HG03196 (cell line): ENCODE measurements around the gene RBM34.
"Not testable (repeated sequence)": the region's sequence is repeated elsewhere in the genome, so short reads cannot be mapped to it uniquely, and the experiment has no call there.

ENCODE experiments used
- ATAC-seq: cut with Tn5 transposase; IDR thresholded peaks from one replicate; pipeline ENCODE4 v1.9.1; 2021; ENCODE audit not compliant: unreplicated experiment

Gene RBM34

DNA sequence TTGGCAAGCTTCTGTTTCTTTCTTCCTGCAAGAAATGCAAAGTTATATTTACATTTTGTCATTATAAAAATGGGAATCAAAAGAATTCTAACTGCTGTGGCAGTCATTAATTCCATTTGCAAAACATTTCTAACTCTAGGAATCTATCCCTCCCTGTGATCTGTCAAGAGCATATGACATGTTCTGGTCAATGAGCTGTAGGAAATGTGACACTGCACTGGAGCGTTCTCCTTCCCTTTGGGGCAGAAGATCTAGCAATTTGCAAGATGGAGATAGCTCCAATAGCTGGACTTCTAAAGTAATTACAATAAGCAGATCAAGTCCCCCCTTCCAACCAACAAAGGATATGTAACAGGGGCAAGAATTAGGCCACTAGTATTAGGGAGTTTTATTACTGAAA is 38.7 kb downstream of the RBM34 start:
- ATAC-seq: no peak

DNA sequence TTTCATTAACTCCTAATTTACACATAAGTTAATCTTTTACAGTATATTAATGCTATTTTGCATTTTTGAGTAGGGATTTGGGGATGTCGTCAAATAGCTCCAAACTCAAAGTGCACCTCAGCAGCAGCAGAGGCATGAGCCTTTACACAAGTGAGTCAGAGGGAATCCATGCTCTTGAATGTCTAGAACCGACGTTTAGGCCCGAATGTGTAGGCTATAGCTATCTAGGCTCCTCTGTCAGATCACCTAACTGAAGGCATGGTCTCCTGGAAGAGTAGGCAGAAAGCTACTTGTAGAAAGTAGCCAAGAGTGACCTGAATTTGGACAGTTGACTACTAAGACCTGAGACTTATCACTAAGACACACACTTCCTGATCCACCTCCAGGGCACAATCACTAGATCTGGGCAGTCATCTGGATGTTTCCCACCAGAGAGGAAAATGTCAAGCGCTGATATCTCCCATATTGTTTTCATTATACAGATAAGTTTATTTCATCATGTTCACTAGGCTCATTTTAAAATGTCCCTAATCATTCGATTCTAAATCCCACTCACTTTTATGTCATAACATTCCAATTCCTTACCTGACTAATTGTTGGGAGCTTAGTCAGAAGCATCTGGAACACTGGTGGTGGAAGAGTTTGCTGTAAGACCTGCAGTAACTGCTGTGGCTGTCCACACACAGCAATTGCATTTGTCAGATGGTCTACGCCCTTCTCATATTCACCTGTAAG is 47.7 kb downstream of the RBM34 start:
- no peak for ATAC-seq

DNA sequence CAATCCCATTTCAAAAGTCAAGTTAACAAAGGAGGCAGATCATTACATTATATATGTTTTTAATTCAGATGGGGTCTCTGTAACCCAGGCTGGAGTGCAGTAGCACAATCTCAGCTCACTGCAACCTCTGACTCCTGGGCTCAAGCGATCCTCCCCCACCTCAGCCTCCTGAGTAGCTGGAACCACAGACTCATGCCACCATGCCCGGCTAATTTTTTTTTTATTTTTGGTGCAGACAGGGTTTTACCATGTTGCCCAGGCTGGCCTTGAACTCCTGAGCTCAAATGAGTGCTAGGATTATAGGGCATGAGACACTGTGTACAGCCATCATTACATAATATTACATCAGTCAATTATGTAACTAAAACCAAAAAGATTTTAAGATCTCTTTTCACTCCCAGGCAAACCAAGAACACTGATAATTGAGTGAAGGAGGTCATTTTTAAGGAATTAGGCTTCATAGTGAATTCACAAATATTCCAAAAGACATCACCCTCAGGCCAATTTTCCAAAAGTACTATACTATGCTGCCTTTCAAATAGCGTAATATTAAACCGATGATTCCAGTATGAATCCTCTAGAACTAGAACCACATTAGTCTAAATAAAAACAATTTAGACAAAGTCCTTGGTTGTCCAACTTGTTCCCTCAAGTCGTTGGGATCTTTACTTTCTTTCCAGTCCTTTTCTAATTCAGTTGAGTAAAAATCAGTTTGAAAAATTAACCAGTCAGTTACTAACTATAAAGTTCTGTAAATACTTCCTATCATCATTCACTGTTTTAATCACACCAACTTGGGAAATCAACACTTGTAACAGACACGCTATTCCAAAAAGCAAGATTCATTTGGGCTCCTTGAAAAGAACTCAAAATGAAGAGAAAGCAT is 48.5 kb downstream of the RBM34 start:
- no peak for ATAC-seq

- ATAC-seq: no peak
These were observed 49.9 kb downstream of the RBM34 start for GRCh38 chr1:235111107-235111506.

- no peak for ATAC-seq
These were observed 52.2 kb downstream of the RBM34 start for GRCh38 chr1:235108876-235109275.

DNA sequence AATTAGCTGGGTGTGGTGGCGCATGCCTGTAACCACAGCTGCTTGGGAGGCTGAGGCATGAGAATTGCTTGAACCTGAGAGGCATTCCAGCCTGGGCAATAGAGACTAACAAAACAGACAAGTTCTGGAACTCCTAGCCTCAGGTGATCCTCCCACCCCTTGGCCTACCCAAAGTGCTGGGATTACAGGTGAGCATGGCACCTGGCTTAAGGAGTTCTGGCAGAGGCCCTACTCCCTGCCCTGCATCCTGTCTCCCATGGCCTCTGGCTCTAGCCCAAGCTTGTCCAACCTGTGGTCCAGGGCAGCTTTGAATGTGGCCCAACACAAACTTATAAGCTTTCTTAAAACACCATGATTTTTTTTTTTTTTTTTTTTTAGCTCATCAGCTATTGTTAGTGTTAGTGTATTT is 52.9 kb downstream of the RBM34 start:
- no peak for ATAC-seq

DNA sequence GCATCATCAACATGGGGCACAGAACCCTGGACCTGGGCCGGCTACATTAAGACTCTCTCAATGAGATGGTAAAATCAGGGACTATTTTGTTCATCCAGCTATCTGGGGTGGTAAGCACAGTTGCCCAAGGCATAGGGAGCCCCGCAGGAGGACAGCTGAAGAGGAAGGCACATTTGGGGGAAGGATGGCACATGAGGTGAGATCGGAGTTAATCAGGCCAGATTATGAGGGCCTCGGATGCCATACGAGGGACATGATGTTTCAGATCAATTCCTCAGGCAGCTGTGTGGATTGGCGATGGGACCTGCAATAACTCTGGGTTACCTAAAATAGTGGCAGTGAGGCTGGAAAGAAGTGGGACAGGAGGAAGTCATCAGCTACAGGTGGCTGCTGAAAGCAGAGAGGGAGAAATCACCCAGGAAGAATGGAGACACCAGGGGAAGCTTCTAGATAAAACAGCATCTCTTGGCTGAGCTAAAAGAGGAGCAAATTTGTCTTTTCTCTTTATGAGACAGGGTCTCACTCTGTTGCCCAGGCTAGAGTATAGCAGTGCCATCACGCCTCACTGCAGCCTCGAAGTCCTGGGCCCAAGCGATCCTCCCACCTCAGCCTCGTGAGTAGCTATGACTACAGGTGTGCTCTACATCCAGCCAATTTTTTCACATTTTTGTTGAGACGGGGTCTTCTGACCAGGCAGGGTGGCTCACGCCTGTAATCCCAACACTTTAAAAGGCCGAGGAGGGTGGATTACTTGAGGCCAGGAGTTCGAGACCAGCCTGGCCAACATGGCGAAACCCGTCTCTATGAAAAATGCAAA is 53.5 kb downstream of the RBM34 start:
- no peak for ATAC-seq

DNA sequence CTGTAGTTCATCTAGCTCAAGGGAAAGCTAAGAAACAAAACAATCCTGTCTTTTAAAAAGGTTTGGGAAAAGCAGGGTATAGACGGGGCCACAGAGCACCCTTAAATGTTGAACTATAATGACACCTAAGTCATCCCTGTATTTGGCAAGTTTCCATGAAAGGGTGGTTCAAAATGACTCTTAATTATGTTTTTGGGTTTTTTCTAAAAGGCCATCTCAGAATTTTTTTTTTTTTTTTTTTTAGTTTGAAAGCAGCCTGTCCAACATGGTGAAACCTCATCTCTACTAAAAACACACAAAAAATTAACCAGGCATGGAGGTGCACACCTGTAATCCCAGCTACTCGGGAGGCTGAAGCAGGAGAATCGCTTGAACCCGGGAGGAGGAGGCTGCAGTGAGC is 54.6 kb downstream of the RBM34 start:
- ATAC-seq: no peak

GRCh38 chr1:235105051-235106043 is 55.7 kb downstream of the RBM34 start:
- ATAC-seq: peak; percentile 89

DNA sequence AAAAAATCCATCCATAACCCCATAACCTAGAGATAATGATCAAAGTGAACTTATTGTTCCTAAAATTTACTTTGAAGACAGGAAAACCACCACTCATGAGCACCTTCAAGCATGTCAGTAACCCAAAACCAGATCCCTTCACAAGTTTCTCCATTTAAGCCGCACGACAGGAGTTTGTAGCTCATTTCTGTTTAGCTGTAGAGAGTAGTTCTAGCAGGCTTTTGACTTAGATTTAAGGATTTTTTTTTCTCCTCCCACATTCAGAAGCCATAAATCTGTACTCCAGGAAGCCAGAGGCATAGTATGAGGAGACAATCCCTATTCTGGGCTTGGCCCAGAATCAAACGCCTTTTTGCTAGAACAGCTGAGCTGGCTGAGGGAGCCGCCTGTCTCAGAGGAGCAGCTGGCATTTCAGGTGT is 58.0 kb downstream of the RBM34 start:
- no peak for ATAC-seq

DNA sequence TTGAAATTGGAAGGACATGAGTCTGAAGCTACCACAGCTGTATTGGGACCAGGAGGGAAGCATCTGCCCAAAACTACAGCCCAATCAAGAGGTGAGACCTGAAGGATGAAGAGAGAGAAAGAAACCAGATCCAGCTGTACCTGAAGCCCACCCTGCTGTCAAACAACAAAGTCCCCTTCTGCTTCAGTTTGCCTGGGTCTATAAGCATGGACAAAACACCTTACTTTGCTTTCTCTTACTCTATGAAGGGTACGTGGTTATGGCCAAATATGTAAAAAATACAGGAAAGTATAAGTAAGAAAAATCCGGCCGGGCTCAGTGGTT is 58.8 kb downstream of the RBM34 start:
- ATAC-seq: no peak

DNA sequence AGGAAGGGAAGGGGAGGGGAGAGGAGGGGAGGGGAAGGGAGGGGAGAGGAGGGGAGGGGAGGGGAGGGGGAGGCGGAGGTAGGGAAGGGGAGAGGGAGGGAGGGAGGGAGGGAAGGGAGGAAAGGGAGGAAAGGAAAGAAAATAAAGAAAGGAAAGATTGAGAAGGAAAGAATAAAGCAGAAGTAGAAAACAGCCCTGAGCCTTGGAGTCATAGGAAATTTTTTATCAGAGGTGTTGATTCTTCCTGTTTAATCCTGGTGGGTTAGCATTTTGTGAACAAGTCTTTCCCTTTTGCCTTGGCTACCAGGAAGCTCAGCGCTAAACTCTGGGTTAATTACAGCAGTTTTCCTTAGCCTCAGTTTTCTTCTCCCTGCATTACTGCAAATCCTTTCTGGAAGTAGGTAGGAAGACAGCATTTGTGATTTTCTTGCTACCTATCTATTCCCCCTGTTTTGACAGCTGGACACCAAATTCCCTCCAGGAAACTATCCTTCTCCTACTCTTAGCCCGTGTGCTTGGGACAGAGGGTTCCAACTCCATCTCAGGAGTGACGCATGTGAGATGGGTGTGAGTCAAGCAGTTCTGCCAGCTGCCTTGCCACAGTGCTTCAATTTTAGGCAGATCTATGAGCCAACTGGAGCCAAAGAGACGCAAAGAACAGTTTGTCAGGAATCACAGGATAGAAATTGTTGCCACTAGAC is 59.3 kb downstream of the RBM34 start:
- no peak for ATAC-seq

- no peak for ATAC-seq
These were observed 60.8 kb downstream of the RBM34 start for GRCh38 chr1:235100194-235100772.

GRCh38 chr1:235098991-235099390 is 62.1 kb downstream of the RBM34 start:
- no peak for ATAC-seq

- ATAC-seq: no peak
These were observed 62.5 kb downstream of the RBM34 start for GRCh38 chr1:235098547-235098946.

GRCh38 chr1:235097501-235097900 is 63.5 kb downstream of the RBM34 start:
- not testable (repeated sequence) for ATAC-seq

DNA sequence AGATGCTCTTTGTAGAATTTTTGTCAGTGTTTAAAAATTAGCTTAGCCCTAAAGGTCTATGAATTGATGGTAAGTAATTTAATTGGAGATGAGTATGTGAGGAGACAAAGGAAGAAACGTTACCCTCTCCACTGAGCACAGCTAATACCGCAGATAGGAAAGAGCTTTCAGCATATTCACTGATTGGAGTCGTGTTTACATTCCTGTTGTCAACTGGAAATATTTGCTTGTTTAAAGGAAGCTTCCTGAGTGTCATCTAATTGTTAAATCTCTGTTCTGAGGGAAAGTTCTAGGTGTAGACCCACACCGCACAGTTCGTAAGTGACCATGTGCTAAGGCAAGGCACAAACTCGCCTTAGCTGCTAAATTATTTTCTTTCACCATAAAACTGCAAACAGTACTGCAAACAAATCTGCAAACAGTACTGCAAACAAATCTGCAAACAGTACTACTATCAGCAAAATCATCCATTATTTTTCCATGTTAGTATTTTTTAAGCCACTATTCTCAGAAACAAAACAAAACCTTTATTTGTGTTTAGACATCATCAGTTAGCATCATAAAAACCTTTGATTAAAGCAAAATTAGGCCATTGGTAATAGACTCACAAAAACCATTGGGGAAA is 65.0 kb downstream of the RBM34 start:
- ATAC-seq: no peak

GRCh38 chr1:235093696-235094592 is 67.1 kb downstream of the RBM34 start:
- no peak for ATAC-seq
